Ovary (tissue), 9 donors: Measurements from ENCODE around the gene MRI1. TPM values are rescaled to one million over a fixed set of nuclear protein-coding genes. Genes with fewer than 3 reads are reported as not detected.

Experiments used
- DNase-seq, 5 donors: peaks; one replicate each; pipeline ENCODE4 v3.0.0-alpha.2; 2019 to 2020
- H3K27ac ChIP-seq, 2 donors: fragments of 200-600 bp; one replicate each; pipeline versions ENCODE4 v1.5.1 to v1.8.0; 2019 to 2022
- H3K27me3 ChIP-seq: fragments of 200-600 bp; one replicate; pipeline ENCODE4 v1.8.0; 2022
- H3K36me3 ChIP-seq: fragments of 200-600 bp; sonication (generic); one replicate; pipeline ENCODE4 v1.5.1; 2019
- H3K4me1 ChIP-seq: one replicate; pipeline ENCODE4 v1.8.1; 2013; ENCODE audit warnings: mild to moderate bottlenecking, moderate library complexity; ENCODE audit not compliant: insufficient read depth
- H3K4me3 ChIP-seq: fragments of 200-600 bp; sonication (generic); one replicate; pipeline ENCODE4 v1.5.1; 2017
- H3K9me3 ChIP-seq, 2 donors: fragments of 200-600 bp in 1 of 2; sonication (generic) in 1 of 2; one replicate each; pipeline versions ENCODE4 v1.5.1 to v1.8.1; 2013 to 2019; ENCODE audit warnings: mild to moderate bottlenecking in 1 of 2, moderate library complexity in 1 of 2
- EP300 ChIP-seq: sonication (generic); formaldehyde crosslinking; IDR thresholded peaks from one replicate; pipeline ENCODE4 v1.6.1; 2017; ENCODE audit warnings: antibody characterized with exemption
- POLR2A ChIP-seq: fragments of 450-650 bp; IDR thresholded peaks from one replicate; pipeline ENCODE4 v1.6.1; 2017; ENCODE audit warnings: antibody characterized with exemption, mild to moderate bottlenecking, moderate library complexity
- WGBS, 3 donors: extraction: QIAGEN DNeasy Blood & Tissue Kit in 1 of 3; methylation state at CpG; one replicate each; pipeline versions ENCODE4 v1.1.5 to v1.1.7; 2013 to 2017; 5-methylcytosine and 5-hydroxymethylcytosine counted together
- intact Hi-C, 4 donors: fragments of 100-400 bp; cut with DNase I; formaldehyde crosslinking; loops; one replicate each; pipeline versions ENCODE4 v1.11.0 to v1.15.1; 2022 to 2023
- polyA plus RNA-seq, 2 donors: library from polyadenylated mRNA; stranded (reverse); fragments of 200-250 nt in 1 of 2; fragments of 350-450 nt in 1 of 2; fragmentation: Illumina TruSeq in 1 of 2; extraction: RNeasy Lipid Tissue Mini Kit (QIAGEN cat#74804) in 1 of 2; gene quantifications; one replicate each; pipeline ENCODE4 v1.2.3, GENCODE V29; 2013 to 2014
- small RNA-seq: library from RNA; depleted of rRNA; stranded (forward); fragments of <200 nt; gene quantifications from one replicate; pipeline ENCODE3, GENCODE V24; 2016
- total RNA-seq, 7 donors: library from RNA; depleted of rRNA in 2 of 7; stranded (reverse); fragments of >200 nt in 2 of 7; fragmentation: NEBNext Ultra II Directional in 3 of 7; extraction: Animal tissue kit (Norgen Biotek cat#: 25700) in 3 of 7; gene quantifications; one replicate each; pipeline versions ENCODE4 v1.1.0 to v1.2.4, GENCODE V29; 2016 to 2023
- TF ChIP-seq, protein P1 (sequence below), 3 donors: fragments of 450-650 bp in 2 of 3; fragments of 200-600 bp in 1 of 3; IDR thresholded peaks; one replicate each; pipeline versions ENCODE4 v1.5.1 to v1.8.0; 2016 to 2022; ENCODE audit warnings: antibody characterized with exemption in 3 of 3, mild to moderate bottlenecking in 1 of 3
- donor health status: DM: no; HTN: no; CAD: no; lungs with moderate emphysema.
- donor health status: DM: no; HTN: no; CAD: no.
- donor health status: Bipolar disorder and iron deficiency.
- donor health status: DM: yes; HTN: yes; CAD: no.
- donor health status: DM: no; HTN: no; CAD: no.
- donor health status: DM: yes; HTN: yes; CAD: no.

MRI1 gene
- total and polyA plus RNA-seq, 9 donors: 13.9 to 52.6 (median 34.2) TPM

DNA sequence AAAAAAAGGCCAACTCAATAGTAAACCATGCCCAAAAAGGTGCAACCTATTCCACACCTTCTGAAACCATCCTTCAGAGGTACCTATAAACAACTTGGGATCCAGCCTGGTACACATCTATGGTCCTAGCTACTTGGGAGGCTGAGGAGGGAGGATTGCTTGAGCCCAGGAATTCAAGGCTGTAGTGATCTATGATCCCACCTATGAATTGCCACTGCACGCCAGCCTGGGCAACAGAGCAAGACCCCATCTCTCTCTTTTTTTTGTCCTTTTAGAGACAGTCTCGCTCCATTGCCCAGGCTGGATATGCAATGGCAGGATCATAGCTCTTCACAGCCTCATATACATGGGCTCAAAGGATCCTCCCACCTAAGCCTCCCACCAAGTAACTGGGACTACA lies 57.0 kb downstream of the MRI1 start:
- Histone ChIP-seq H3K27me3 (no peaks in the 10 kb centered on the region), H3K9me3 (no peaks in the 10 kb centered on the region), H3K36me3 (no peaks in the 10 kb centered on the region), H3K4me3 (no peak overlapping the region), H3K27ac (no peak overlapping the region), H3K4me1 (no peaks in the 10 kb centered on the region)
- TF ChIP-seq POLR2A: no peak
- TF ChIP-seq, protein P1, sequence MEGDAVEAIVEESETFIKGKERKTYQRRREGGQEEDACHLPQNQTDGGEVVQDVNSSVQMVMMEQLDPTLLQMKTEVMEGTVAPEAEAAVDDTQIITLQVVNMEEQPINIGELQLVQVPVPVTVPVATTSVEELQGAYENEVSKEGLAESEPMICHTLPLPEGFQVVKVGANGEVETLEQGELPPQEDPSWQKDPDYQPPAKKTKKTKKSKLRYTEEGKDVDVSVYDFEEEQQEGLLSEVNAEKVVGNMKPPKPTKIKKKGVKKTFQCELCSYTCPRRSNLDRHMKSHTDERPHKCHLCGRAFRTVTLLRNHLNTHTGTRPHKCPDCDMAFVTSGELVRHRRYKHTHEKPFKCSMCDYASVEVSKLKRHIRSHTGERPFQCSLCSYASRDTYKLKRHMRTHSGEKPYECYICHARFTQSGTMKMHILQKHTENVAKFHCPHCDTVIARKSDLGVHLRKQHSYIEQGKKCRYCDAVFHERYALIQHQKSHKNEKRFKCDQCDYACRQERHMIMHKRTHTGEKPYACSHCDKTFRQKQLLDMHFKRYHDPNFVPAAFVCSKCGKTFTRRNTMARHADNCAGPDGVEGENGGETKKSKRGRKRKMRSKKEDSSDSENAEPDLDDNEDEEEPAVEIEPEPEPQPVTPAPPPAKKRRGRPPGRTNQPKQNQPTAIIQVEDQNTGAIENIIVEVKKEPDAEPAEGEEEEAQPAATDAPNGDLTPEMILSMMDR (IDR thresholded peaks at IDR 0.05): no peak
- TF ChIP-seq EP300: no peak
- 96 to 98% (median 96%) methylated on average over 2 of the region's 2 CpGs for WGBS, 3 donors
- intact Hi-C loops: no loop called here
- no peak for DNase-seq

DNA sequence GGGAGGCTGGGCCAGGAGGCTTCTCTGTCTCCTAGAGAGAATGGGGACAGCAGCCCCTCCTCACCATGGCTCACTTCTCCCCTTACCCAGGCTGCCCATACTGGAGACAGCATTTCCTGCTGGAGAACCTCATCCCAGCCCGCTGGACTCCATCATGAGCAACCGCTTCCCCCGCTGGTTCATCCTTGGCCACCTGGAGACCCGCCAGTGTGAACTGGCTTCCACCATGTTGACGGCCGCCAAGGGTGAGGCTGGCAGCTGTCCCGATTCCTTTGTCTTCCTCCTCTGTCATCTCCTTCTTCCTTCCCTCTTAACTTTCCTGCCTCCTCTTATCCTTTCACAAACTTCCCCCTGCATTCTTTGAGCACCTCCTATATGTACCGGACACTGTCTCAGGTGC lies 58.9 kb downstream of the MRI1 start:
- intact Hi-C loops: no loop called here
- Histone ChIP-seq H3K4me1 (no peaks in the 10 kb centered on the region), H3K36me3 (no peaks in the 10 kb centered on the region), H3K27me3 (no peaks in the 10 kb centered on the region), H3K27ac (no peak overlapping the region), H3K9me3 (no peaks in the 10 kb centered on the region), H3K4me3 (no peak overlapping the region)
- peak in 1 of 5 donors; percentile 50 for DNase-seq
- TF ChIP-seq EP300 (no peak), POLR2A (no peak)
- TF ChIP-seq, protein P1 (IDR thresholded peaks at IDR 0.05): no peak
- WGBS, 3 donors: 74 to 84% (median 81%) methylated on average over 8 of the region's 8 CpGs

Small RNAs within 50 kb of the gene (small RNA-seq; reads per million reads assigned to genes)
- gene RN7SL619P: not detected

Other genes starting within 250 kb of the MRI1 start
- 100 to 1,000 TPM in 2 of 7 donors, 10 to 100 TPM in 5; 76.4 to 298 (median 91.3) TPM for gene C19orf53, start 9.9 kb downstream of the MRI1 start, total RNA-seq
- 100 to 1,000 TPM in 1 of 2 donors, 10 to 100 TPM in 1; 62.5 to 156 TPM for gene C19orf53, start 9.9 kb downstream of the MRI1 start, polyA plus RNA-seq
- 1 to 10 TPM; 2.6 to 7.9 (median 4.6) TPM for gene ZSWIM4, start 30.9 kb downstream of the MRI1 start, total RNA-seq
- gene ZSWIM4, start 30.9 kb downstream of the MRI1 start, polyA plus RNA-seq: 1 to 10 TPM; 1.2 to 3.8 TPM
- gene NANOS3, start 112.6 kb downstream of the MRI1 start, total RNA-seq: 1 to 10 TPM in 3 of 7 donors, under 1 TPM in 1, not detected in 3; 0.98 to 2.4 (median 1.3) TPM
- under 1 TPM in 1 of 2 donors, not detected in 1; 0.30 TPM for gene NANOS3, start 112.6 kb downstream of the MRI1 start, polyA plus RNA-seq
- gene BRME1, start 141.6 kb downstream of the MRI1 start, total RNA-seq: 1 to 10 TPM; 1.3 to 3.7 (median 2.3) TPM
- 1 to 10 TPM in 1 of 2 donors, under 1 TPM in 1; 0.57 to 2.8 TPM for gene BRME1, start 141.6 kb downstream of the MRI1 start, polyA plus RNA-seq
- 10 to 100 TPM; 21.0 to 38.1 (median 29.7) TPM for gene CC2D1A, start 141.7 kb downstream of the MRI1 start, total RNA-seq
- gene CC2D1A, start 141.7 kb downstream of the MRI1 start, polyA plus RNA-seq: 10 to 100 TPM; 13.1 to 24.1 TPM
- gene PODNL1, start 173.9 kb downstream of the MRI1 start, total RNA-seq: 1 to 10 TPM in 5 of 7 donors, under 1 TPM in 2; 0.48 to 3.8 (median 1.4) TPM
- gene PODNL1, start 173.9 kb downstream of the MRI1 start, polyA plus RNA-seq: 1 to 10 TPM in 1 of 2 donors, under 1 TPM in 1; 0.63 to 3.7 TPM
- gene DCAF15, start 188.0 kb downstream of the MRI1 start, total RNA-seq: 10 to 100 TPM; 11.1 to 28.0 (median 23.4) TPM
- gene DCAF15, start 188.0 kb downstream of the MRI1 start, polyA plus RNA-seq: 10 to 100 TPM in 1 of 2 donors, 1 to 10 TPM in 1; 5.0 to 29.1 TPM
- 10 to 100 TPM in 5 of 7 donors, 1 to 10 TPM in 2; 2.4 to 16.1 (median 14.7) TPM for gene RFX1, start 241.8 kb downstream of the MRI1 start, total RNA-seq
- 1 to 10 TPM; 1.2 to 7.6 TPM for gene RFX1, start 241.8 kb downstream of the MRI1 start, polyA plus RNA-seq